Measurements from ENCODE around the gene GARIN5B. TPM values are rescaled to one million over a fixed set of nuclear protein-coding genes. Genes with fewer than 3 reads are reported as not detected.
A peak's percentile ranks its signal among the peaks of the same experiment; 100 is the strongest.

GARIN5B gene
- total RNA-seq, 1 donor from 2014 or later, result not detected

DNA sequence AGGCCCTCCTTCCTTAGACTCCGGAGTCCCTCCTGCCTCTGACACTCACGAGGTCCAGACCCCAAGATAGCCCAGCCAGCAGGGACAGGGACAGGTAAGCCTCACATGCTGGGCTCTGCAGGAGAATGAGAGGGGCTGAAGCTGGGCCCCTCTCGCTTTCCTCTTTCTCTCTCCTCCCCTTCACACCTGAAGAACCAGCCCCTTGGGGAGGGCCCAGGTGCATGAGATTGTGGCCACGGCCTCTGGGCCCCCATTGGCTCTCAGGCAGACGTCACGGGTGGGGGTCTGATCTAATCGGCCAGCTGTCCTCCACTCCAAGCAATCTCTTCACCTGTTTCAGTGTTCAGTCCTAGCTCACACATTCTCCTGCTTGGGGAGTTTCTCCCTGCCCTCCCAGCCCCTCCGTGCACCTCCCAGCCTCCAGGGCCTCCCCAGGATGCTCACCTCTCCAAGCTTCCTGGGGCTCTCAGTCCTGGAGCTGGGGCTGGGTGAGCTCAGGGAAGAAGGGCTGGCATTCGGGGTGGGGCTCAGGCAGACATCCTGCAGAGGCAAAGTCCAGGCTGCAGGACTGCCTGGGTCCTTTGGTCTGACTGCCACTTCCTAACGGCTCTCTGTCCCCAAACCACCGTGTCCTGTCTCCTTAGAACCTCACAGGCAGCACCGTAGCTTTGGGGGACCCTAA is 40.7 kb downstream of the GARIN5B start:
- Mint-ChIP-seq H3K4me1 (ENCODE audit: low read depth) (peaks cover 7% of the 10 kb centered on the region), H3K27ac (ENCODE audit: unreplicated experiment) (no peak overlapping the region), H3K36me3 (ENCODE audit: low read depth) (no peaks in the 10 kb centered on the region)

DNA sequence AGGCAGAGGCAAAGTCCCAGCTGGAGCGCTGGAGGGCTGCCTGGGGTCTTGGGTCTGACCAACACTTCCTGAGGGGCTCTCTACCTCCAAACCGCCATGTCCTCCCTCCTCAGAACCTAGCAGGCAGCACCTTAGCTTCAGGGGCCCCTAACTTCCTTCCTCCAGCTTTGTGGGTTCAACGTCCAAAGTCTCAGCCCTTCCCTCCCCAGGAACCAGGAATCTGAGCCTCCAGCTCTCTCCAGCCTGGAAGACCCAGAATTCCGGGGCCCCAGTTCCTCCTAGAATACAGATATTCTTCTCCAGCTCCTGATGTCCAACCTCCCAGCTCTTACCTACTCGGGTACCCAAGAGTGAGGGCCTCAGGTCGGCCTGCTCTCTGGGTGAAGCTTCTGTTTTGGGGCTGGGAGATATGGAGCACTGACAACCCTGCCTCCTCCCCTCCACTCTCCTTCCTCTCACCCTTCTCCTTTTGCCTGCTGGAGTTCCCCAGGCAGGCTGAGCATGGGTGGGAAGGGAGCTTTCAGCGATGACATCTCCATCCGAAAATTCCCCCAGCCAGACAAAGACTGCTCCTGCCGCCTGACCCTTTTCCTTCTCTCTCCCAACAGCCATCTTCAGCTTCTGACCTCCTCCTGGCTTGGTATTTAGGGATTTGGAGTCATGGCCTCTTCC is 41.5 kb downstream of the GARIN5B start:
- Mint-ChIP-seq H3K27me3 (ENCODE audit: low read depth) (peaks cover 8% of the 10 kb centered on the region), H3K9me3 (ENCODE audit: low read depth) (no peaks in the 10 kb centered on the region), H3K36me3 (ENCODE audit: low read depth) (no peaks in the 10 kb centered on the region), H3K4me3 (ENCODE audit: unreplicated experiment) (no peak overlapping the region), H3K27ac (ENCODE audit: unreplicated experiment) (no peak overlapping the region), H3K4me1 (ENCODE audit: low read depth) (peaks cover 7% of the 10 kb centered on the region)
- TF ChIP-seq, protein P1, sequence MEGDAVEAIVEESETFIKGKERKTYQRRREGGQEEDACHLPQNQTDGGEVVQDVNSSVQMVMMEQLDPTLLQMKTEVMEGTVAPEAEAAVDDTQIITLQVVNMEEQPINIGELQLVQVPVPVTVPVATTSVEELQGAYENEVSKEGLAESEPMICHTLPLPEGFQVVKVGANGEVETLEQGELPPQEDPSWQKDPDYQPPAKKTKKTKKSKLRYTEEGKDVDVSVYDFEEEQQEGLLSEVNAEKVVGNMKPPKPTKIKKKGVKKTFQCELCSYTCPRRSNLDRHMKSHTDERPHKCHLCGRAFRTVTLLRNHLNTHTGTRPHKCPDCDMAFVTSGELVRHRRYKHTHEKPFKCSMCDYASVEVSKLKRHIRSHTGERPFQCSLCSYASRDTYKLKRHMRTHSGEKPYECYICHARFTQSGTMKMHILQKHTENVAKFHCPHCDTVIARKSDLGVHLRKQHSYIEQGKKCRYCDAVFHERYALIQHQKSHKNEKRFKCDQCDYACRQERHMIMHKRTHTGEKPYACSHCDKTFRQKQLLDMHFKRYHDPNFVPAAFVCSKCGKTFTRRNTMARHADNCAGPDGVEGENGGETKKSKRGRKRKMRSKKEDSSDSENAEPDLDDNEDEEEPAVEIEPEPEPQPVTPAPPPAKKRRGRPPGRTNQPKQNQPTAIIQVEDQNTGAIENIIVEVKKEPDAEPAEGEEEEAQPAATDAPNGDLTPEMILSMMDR (IDR thresholded peaks at IDR 0.05), result no peak
- DNase-seq (ENCODE audit: low spot score), result no peak

More for the DNA sequence above, 40.7 kb downstream of the GARIN5B start:
- TF ChIP-seq, protein P1 (IDR thresholded peaks at IDR 0.05), result no peak
- Mint-ChIP-seq H3K27me3 (ENCODE audit: low read depth) (peaks cover 8% of the 10 kb centered on the region), H3K9me3 (ENCODE audit: low read depth) (no peaks in the 10 kb centered on the region), H3K4me3 (ENCODE audit: unreplicated experiment) (no peak overlapping the region)
- no peak for DNase-seq (ENCODE audit: low spot score)

DNA sequence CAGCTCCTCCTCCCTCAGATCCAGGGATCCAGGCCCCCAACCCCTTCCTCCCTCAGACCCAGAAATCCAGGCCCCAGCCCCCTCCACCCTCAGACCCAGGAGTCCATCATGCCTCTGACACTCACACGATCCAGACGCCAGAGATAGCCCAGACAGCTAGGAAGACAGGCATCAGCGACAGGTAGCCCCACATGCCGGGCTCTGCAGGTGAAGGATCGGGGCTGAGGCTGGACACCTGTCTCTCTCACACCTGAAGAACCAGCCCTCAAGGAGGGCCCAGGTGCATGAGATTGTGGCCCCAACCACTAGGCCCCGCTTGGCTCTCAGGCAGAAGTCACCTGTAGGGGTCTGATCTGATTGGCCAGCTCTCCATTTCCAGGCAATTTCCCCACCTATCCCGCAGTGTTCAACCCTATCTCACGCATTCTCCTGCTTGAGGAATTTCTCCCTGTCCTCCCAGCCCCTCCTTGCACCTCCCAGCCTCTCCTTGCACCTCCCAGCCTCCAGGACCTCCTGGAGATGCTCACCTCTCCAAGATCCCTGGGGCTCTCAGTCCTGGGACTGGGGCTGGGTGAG is 42.1 kb downstream of the GARIN5B start:
- no peak for DNase-seq (ENCODE audit: low spot score)
- Mint-ChIP-seq H3K9me3 (ENCODE audit: low read depth) (peaks cover 3% of the 10 kb centered on the region), H3K27ac (ENCODE audit: unreplicated experiment) (no peak overlapping the region), H3K36me3 (ENCODE audit: low read depth) (no peaks in the 10 kb centered on the region), H3K4me3 (ENCODE audit: unreplicated experiment) (no peak overlapping the region), H3K27me3 (ENCODE audit: low read depth) (peaks cover 8% of the 10 kb centered on the region), H3K4me1 (ENCODE audit: low read depth) (peaks cover 4% of the 10 kb centered on the region)
- TF ChIP-seq, protein P1 (IDR thresholded peaks at IDR 0.05), result no peak

DNA sequence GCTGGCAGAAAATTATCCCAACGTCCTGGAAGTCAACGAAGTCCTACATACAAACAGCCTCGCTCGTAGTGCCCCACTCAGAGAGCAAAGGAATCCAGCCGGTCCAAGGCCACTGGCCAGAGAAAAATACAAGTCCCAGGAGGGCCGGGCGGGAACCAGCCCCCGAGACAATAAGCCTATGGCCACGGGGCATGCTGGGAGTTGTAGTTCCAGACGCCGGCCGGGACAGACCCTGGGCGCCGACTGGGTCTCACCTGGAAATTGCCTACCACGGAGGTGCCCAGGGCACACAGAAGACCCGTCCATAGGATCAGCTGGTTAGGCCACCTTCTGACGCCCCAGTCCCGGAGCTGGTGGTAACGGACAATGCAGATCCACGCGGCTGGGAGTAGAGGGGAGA is 43.3 kb downstream of the GARIN5B start:
- Mint-ChIP-seq H3K9me3 (ENCODE audit: low read depth) (peaks cover 3% of the 10 kb centered on the region), H3K4me1 (ENCODE audit: low read depth) (peaks cover 4% of the 10 kb centered on the region), H3K36me3 (ENCODE audit: low read depth) (no peaks in the 10 kb centered on the region), H3K27ac (ENCODE audit: unreplicated experiment) (no peak overlapping the region), H3K27me3 (ENCODE audit: low read depth) (peaks cover 8% of the 10 kb centered on the region), H3K4me3 (ENCODE audit: unreplicated experiment) (peak overlapping the region; percentile 67)
- no peak for DNase-seq (ENCODE audit: low spot score)
- TF ChIP-seq, protein P1 (IDR thresholded peaks at IDR 0.05), result no peak

DNA sequence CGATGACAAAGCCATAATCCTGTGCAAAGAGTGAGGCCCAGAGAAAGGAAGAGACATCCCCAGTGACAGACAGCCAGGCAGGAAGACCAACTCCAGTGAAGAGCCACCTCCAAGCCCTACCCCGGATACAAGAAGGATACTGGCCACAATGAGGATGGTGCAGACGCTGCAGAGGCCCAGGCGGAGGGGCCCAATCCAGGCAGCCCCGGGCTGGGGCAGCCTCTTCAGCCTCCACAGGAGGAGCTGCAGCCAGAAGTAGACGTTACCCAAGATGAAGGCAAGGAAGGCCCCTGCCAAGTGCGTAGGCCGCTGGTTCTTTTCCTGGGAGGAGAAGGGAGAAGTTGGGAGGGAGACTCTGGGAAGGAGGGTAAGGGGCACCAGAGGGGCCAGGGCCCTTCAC is 46.4 kb downstream of the GARIN5B start:
- Mint-ChIP-seq H3K27me3 (ENCODE audit: low read depth) (peaks cover under 1% of the 10 kb centered on the region), H3K9me3 (ENCODE audit: low read depth) (peaks cover 3% of the 10 kb centered on the region), H3K4me1 (ENCODE audit: low read depth) (peaks cover 4% of the 10 kb centered on the region), H3K27ac (ENCODE audit: unreplicated experiment) (no peak overlapping the region), H3K4me3 (ENCODE audit: unreplicated experiment) (no peak overlapping the region), H3K36me3 (ENCODE audit: low read depth) (no peaks in the 10 kb centered on the region)
- TF ChIP-seq, protein P1 (IDR thresholded peaks at IDR 0.05), result no peak
- DNase-seq (ENCODE audit: low spot score), result no peak

Data from chondrocyte (in vitro differentiated cells).